ENCODE data around the gene ECD. TPM values are rescaled to one million over a fixed set of nuclear protein-coding genes. Genes with fewer than 3 reads are reported as not detected.

Gene ECD
- total and polyA plus RNA-seq, 2 of the 4 experiments (the other 2 are of a cell fraction), result 22.1 to 32.8 TPM

GRCh38 chr10:73209705-73210104 is 41.9 kb upstream of the ECD start:
- no peak overlapping the region for H3K27ac ChIP-seq (ENCODE audit: insufficient read depth, low read length)
- H4K20me1 ChIP-seq (ENCODE audit: insufficient read depth, low read length), result no peaks in the 10 kb centered on the region
- TF ChIP-seq BHLHE40 (IDR thresholded peaks at IDR 0.05; ENCODE audit: low read depth, low read length), result no peak
- TF ChIP-seq FOS (IDR thresholded peaks at IDR 0.05; ENCODE audit: low read depth, low read length), result no peak
- no peak for TF ChIP-seq POLR2A (IDR thresholded peaks at IDR 0.05; ENCODE audit: low read depth, low read length)
- TF ChIP-seq CHD1 (IDR thresholded peaks at IDR 0.05; ENCODE audit: low read depth, low read length), result no peak
- peak; percentile 31; the same call in 1 of the 2 replicates for TF ChIP-seq USF2 (IDR thresholded peaks at IDR 0.05; ENCODE audit: low read depth, low read length)
- no peak for TF ChIP-seq MAZ (IDR thresholded peaks at IDR 0.05; ENCODE audit: borderline replicate concordance, low read depth, low read length)
- intact Hi-C loops (cut with micrococcal nuclease), result no loop called here
- H3K4ac ChIP-seq (ENCODE audit: low read depth, low read length), result no peak overlapping the region
- no peak overlapping the region for H3K14ac ChIP-seq (replicated peaks; ENCODE audit: low read depth, low read length)
- dilution Hi-C loops (cut with HindIII; ENCODE audit: low sequenced_read_pairs, unreplicated experiment), result no loop called here
- no peak overlapping the region for H4K8ac ChIP-seq (ENCODE audit: low read depth in 2 of 2, low read length in 2 of 2)
- in situ Hi-C loops (cut with MboI; ENCODE audit: low sequenced_read_pairs), result no loop called here
- no peaks in the 10 kb centered on the region for H3K9me1 ChIP-seq (ENCODE audit: insufficient read depth, low read length)
- POLR2A ChIA-PET (ENCODE audit: unreplicated experiment), result no interaction called here
- CTCF ChIA-PET, result no interaction called here
- WGBS, 2 experiments (ENCODE audit: extremely low coverage in 2 of 2, insufficient read length in 1 of 2), result no CpG with 5 or more reads among the region's 1 CpG
- ATAC-seq (ENCODE audit: low read depth) (peak; percentile 67), DNase-seq (peak; percentile 70)
- H2BK5ac ChIP-seq (ENCODE audit: low read depth, low read length, poor library complexity, severe bottlenecking), result no peak overlapping the region
- no peak overlapping the region for H3K9ac ChIP-seq (ENCODE audit: low read depth, low read length)
- H4K5ac ChIP-seq (ENCODE audit: low read depth, low read length), result no peak overlapping the region
- no peak overlapping the region for H3K23ac ChIP-seq (ENCODE audit: low read depth, low read length)
- no peaks in the 10 kb centered on the region; the same call in 1 of the 2 replicates for H3K9me3 ChIP-seq (ENCODE audit: control insufficient read depth, insufficient read depth, low read length)
- H3K4me3 ChIP-seq (ENCODE audit: insufficient read depth, low read depth, low read length), result no peak overlapping the region
- H3K27me3 ChIP-seq (ENCODE audit: control insufficient read depth, insufficient read depth, low read length), result no peaks in the 10 kb centered on the region
- no TSS peak for BruUV-seq (replicated peaks)
- H4K91ac ChIP-seq (ENCODE audit: insufficient read depth, low read depth, low read length), result no peak overlapping the region
- H2BK20ac ChIP-seq (ENCODE audit: low read depth, low read length), result no peak overlapping the region
- H2AFZ ChIP-seq (replicated peaks; ENCODE audit: low read length, poor library complexity), result no peak overlapping the region
- H3K56ac ChIP-seq (ENCODE audit: extremely low read depth, insufficient read depth, low read length), result no peak overlapping the region
- H2AK9ac ChIP-seq (replicated peaks; ENCODE audit: low read depth, low read length, poor library complexity), result no peak overlapping the region
- peaks cover 9% of the 10 kb centered on the region for H3K36me3 ChIP-seq (ENCODE audit: control insufficient read depth, insufficient read depth, low read length)
- H3K18ac ChIP-seq (ENCODE audit: low read depth, low read length), result no peak overlapping the region
- no peak overlapping the region for H3K4me2 ChIP-seq (ENCODE audit: low read depth, low read length)
- no peak overlapping the region for H2BK120ac ChIP-seq (ENCODE audit: low read depth, low read length)
- no peak overlapping the region for H2BK15ac ChIP-seq (ENCODE audit: low read depth, low read length)
- H3K4me1 ChIP-seq (ENCODE audit: control insufficient read depth, insufficient read depth, low read length), result no peaks in the 10 kb centered on the region
- no peak overlapping the region for H2AK5ac ChIP-seq (ENCODE audit: low read depth, low read length)
- no peaks in the 10 kb centered on the region; a peak in 1 of 4 replicates for H3K79me1 ChIP-seq (ENCODE audit: low read depth in 1 of 2, low read length in 2 of 2)
